ENCODE data around the gene LIMCH1. TPM values are rescaled to one million over a fixed set of nuclear protein-coding genes. Genes with fewer than 3 reads are reported as not detected.
"Not testable (repeated sequence)": the region's sequence is repeated elsewhere in the genome, so short reads cannot be mapped to it uniquely, and the experiment has no call there.

The LIMCH1 gene
- total RNA-seq, 1 donor from 2014 or later: not detected

- Mint-ChIP-seq H3K27me3 (peaks cover 25% of the 10 kb centered on the region), H3K4me1 (peaks cover under 1% of the 10 kb centered on the region), H3K4me3 (no peak overlapping the region), H3K36me3 (ENCODE audit: low read depth) (no peaks in the 10 kb centered on the region), H3K27ac (no peak overlapping the region), H3K9me3 (no peaks in the 10 kb centered on the region)
- no peak for ATAC-seq (ENCODE audit: low read depth)
- CTCF ChIA-PET: no interaction called here
- no peak for TF ChIP-seq CTCF (IDR thresholded peaks at IDR 0.05)
- intact Hi-C loops (cut with micrococcal nuclease): no loop called here
- POLR2A ChIA-PET: no interaction called here
- DNase-seq: no peak
These were observed 102.9 kb downstream of the LIMCH1 start for GRCh38 chr4:41640906-41641305.

- POLR2A ChIA-PET; H3K9me3 Mint-ChIP-seq; H3K4me3 Mint-ChIP-seq; intact Hi-C loops (cut with micrococcal nuclease); CTCF ChIA-PET; DNase-seq; H3K27ac Mint-ChIP-seq; ATAC-seq (ENCODE audit: low read depth); H3K36me3 Mint-ChIP-seq (ENCODE audit: low read depth): not testable (repeated sequence)
- peaks cover 18% of the 10 kb centered on the region for H3K4me1 Mint-ChIP-seq
- peaks cover 34% of the 10 kb centered on the region for H3K27me3 Mint-ChIP-seq
These were observed 104.8 kb downstream of the LIMCH1 start for GRCh38 chr4:41642746-41643145.

GRCh38 chr4:41643331-41643730, 105.4 kb downstream of the LIMCH1 start:
- no peaks in the 10 kb centered on the region for H3K36me3 Mint-ChIP-seq (ENCODE audit: low read depth)
- ChIA-PET POLR2A (no interaction called here), CTCF (no interaction called here)
- ATAC-seq (ENCODE audit: low read depth) (no peak), DNase-seq (no peak)
- no peaks in the 10 kb centered on the region for H3K9me3 Mint-ChIP-seq
- intact Hi-C loops (cut with micrococcal nuclease): no loop called here
- peaks cover 33% of the 10 kb centered on the region for H3K27me3 Mint-ChIP-seq
- no peak overlapping the region for H3K4me3 Mint-ChIP-seq
- no peak overlapping the region for H3K27ac Mint-ChIP-seq
- TF ChIP-seq CTCF (IDR thresholded peaks at IDR 0.05): no peak
- peaks cover 22% of the 10 kb centered on the region for H3K4me1 Mint-ChIP-seq

- Mint-ChIP-seq H3K27me3 (peaks cover 32% of the 10 kb centered on the region), H3K4me1 (peaks cover 22% of the 10 kb centered on the region), H3K27ac (no peak overlapping the region), H3K36me3 (ENCODE audit: low read depth) (no peaks in the 10 kb centered on the region), H3K9me3 (no peaks in the 10 kb centered on the region), H3K4me3 (no peak overlapping the region)
- DNase-seq (no peak), ATAC-seq (ENCODE audit: low read depth) (no peak)
- intact Hi-C loops (cut with micrococcal nuclease): no loop called here
- ChIA-PET CTCF (no interaction called here), POLR2A (no interaction called here)
- TF ChIP-seq CTCF (IDR thresholded peaks at IDR 0.05): no peak
These were observed 106.4 kb downstream of the LIMCH1 start for GRCh38 chr4:41644288-41644914.

- ChIA-PET CTCF (no interaction called here), POLR2A (no interaction called here)
- H3K9me3 Mint-ChIP-seq: no peaks in the 10 kb centered on the region
- intact Hi-C loops (cut with micrococcal nuclease): no loop called here
- H3K36me3 Mint-ChIP-seq (ENCODE audit: low read depth): no peaks in the 10 kb centered on the region
- H3K4me3 Mint-ChIP-seq: no peak overlapping the region
- TF ChIP-seq CTCF (IDR thresholded peaks at IDR 0.05): no peak
- ATAC-seq (ENCODE audit: low read depth) (no peak), DNase-seq (no peak)
- H3K4me1 Mint-ChIP-seq: peaks cover 22% of the 10 kb centered on the region
- H3K27me3 Mint-ChIP-seq: peaks cover 29% of the 10 kb centered on the region
- no peak overlapping the region for H3K27ac Mint-ChIP-seq
These were observed 106.9 kb downstream of the LIMCH1 start for GRCh38 chr4:41644915-41645295.
